Hepatocyte (in vitro differentiated cells): ENCODE data around the gene DCUN1D2. TPM values are rescaled to one million over a fixed set of nuclear protein-coding genes. Genes with fewer than 3 reads are reported as not detected.

Source experiments
- DNase-seq: peaks from one replicate; pipeline ENCODE4 v3.0.0-alpha.2; 2016; ENCODE audit warnings: low spot score
- H2AFZ ChIP-seq: fragments of 200-600 bp; sonication (generic); 2 replicates; pipeline ENCODE4 v1.6.0; 2016; ENCODE audit warnings: antibody characterized with exemption, mild to moderate bottlenecking
- H3K27ac ChIP-seq: fragments of 200-600 bp; sonication (generic); 2 replicates; pipeline ENCODE4 v1.5.1; 2016; ENCODE audit warnings: mild to moderate bottlenecking
- H3K27me3 ChIP-seq: fragments of 200-600 bp; sonication (generic); 2 replicates; pipeline ENCODE4 v1.6.1; 2016
- H3K36me3 ChIP-seq: fragments of 200-600 bp; sonication (generic); replicated peaks from 2 replicates; pipeline ENCODE4 v1.5.1; 2016; ENCODE audit warnings: low read depth; ENCODE audit not compliant: insufficient read depth
- H3K4me1 ChIP-seq: fragments of 200-600 bp; sonication (generic); 2 replicates; pipeline ENCODE4 v1.5.1; 2016; ENCODE audit warnings: mild to moderate bottlenecking, moderate library complexity; ENCODE audit not compliant: insufficient read depth
- H3K4me2 ChIP-seq: fragments of 200-600 bp; sonication (generic); 2 replicates; pipeline ENCODE4 v1.6.0; 2016
- H3K4me3 ChIP-seq: fragments of 200-600 bp; sonication (generic); 2 replicates; pipeline ENCODE4 v1.5.1; 2016; ENCODE audit warnings: mild to moderate bottlenecking
- H3K79me2 ChIP-seq: fragments of 200-600 bp; sonication (generic); 2 replicates; pipeline ENCODE4 v1.6.0; 2017; ENCODE audit warnings: mild to moderate bottlenecking
- H3K9me2 ChIP-seq: fragments of 200-600 bp; sonication (generic); replicated peaks from 2 replicates; pipeline ENCODE4 v1.6.0; 2017; ENCODE audit warnings: mild to moderate bottlenecking; ENCODE audit not compliant: insufficient read depth
- H3K9me3 ChIP-seq: fragments of 200-600 bp; sonication (generic); 2 replicates; pipeline ENCODE4 v1.5.1; 2016; ENCODE audit warnings: low read depth, mild to moderate bottlenecking
- H4K20me1 ChIP-seq: fragments of 200-600 bp; sonication (generic); 2 replicates; pipeline ENCODE4 v1.6.0; 2016; ENCODE audit warnings: mild to moderate bottlenecking; ENCODE audit not compliant: insufficient read depth, poor library complexity, severe bottlenecking
- EZH2 ChIP-seq: fragments of 200-600 bp; sonication (generic); IDR thresholded peaks from 2 replicates; pipeline ENCODE4 v1.6.1; 2016; ENCODE audit warnings: antibody characterized with exemption, mild to moderate bottlenecking, borderline replicate concordance
- EZH2phosphoT487 ChIP-seq: fragments of 200-600 bp; sonication (generic); IDR thresholded peaks from one replicate; pipeline ENCODE4 v1.6.1; 2018; ENCODE audit warnings: antibody characterized with exemption, mild to moderate bottlenecking, low read depth, moderate library complexity; ENCODE audit not compliant: unreplicated experiment, severe bottlenecking
- whole genome bisulfite sequencing: methylation state at CpG from one replicate; pipeline ENCODE4 v1.1.6; 2016; ENCODE audit warnings: low lambda C conversion rate; ENCODE audit errors: missing lambda C conversion rate; 5-methylcytosine and 5-hydroxymethylcytosine counted together
- polyA plus RNA-seq: library from polyadenylated mRNA; unstranded; fragments of >200 nt; fragmentation: Nextera tagmentation; extraction: Ambion mirVana; gene quantifications from 2 replicates; pipeline ENCODE4 v1.2.1, GENCODE V29; 2016
- total RNA-seq: library from RNA; depleted of rRNA; stranded (reverse); fragments of >200 nt; gene quantifications from 2 replicates; pipeline ENCODE4 v1.2.3, GENCODE V29; 2014
- TF ChIP-seq, protein P1 (sequence below): fragments of 200-600 bp; sonication (generic); IDR thresholded peaks from 2 replicates; pipeline ENCODE4 v1.5.1; 2016; ENCODE audit warnings: antibody characterized with exemption, mild to moderate bottlenecking; ENCODE audit not compliant: poor library complexity

The DCUN1D2 gene
- total and polyA plus RNA-seq, 2 experiments from 2014 or later = 8.4 to 10.2 TPM

DNA sequence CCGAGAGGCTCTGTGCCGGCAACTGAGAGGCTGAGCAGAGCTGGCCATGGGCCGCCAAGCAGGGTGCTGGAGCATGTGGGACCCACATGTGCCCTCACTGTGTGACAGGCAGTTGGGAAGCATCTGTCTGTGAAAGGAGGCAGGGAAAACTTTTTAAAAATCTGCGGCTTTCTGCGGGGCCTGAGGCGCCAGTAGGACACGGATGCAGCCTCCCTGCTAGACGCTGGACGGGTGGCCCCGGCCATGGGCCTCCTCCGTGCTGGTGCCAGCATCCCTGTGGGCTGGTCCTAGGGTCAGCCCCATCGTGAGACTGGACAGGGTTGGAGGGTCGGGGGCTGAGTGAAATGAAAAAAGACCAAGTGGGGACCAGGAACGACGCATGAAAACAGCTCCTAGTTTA is 20.9 kb upstream of the DCUN1D2 start:
- Histone ChIP-seq H3K9me2 (no peaks in the 10 kb centered on the region), H3K4me3 (no peak overlapping the region), H3K4me1 (no peaks in the 10 kb centered on the region), H4K20me1 (no peaks in the 10 kb centered on the region), H3K27me3 (no peaks in the 10 kb centered on the region), H3K27ac (no peak overlapping the region), H3K4me2 (no peak overlapping the region), H3K79me2 (no peaks in the 10 kb centered on the region), H2AFZ (no peak overlapping the region), H3K9me3 (no peaks in the 10 kb centered on the region), H3K36me3 (no peaks in the 10 kb centered on the region)
- 97% methylated on average over 15 of the region's 15 CpGs for WGBS
- no peak for DNase-seq
- TF ChIP-seq, protein P1, sequence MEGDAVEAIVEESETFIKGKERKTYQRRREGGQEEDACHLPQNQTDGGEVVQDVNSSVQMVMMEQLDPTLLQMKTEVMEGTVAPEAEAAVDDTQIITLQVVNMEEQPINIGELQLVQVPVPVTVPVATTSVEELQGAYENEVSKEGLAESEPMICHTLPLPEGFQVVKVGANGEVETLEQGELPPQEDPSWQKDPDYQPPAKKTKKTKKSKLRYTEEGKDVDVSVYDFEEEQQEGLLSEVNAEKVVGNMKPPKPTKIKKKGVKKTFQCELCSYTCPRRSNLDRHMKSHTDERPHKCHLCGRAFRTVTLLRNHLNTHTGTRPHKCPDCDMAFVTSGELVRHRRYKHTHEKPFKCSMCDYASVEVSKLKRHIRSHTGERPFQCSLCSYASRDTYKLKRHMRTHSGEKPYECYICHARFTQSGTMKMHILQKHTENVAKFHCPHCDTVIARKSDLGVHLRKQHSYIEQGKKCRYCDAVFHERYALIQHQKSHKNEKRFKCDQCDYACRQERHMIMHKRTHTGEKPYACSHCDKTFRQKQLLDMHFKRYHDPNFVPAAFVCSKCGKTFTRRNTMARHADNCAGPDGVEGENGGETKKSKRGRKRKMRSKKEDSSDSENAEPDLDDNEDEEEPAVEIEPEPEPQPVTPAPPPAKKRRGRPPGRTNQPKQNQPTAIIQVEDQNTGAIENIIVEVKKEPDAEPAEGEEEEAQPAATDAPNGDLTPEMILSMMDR = no peak

DNA sequence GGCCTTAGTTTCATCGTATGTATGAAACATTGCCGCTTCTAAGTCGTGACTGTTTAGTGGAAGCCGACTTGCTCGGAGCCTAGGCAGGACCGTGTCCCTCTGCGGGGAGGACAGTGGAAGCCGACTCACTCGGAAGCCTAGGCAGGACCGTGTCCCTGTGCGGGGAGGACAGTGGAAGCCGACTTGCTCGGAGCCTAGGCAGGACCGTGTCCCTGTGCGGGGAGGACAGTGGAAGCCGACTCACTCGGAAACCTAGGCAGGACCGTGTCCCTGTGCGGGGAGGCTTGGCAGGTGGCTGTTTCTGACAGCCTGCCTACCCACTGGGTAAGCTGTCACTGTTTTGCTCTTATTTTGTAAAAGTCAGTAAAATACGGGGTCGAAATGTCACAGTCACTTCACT is 20.4 kb upstream of the DCUN1D2 start:
- H3K36me3 ChIP-seq = no peaks in the 10 kb centered on the region
- no peaks in the 10 kb centered on the region for H3K9me2 ChIP-seq
- H3K9me3 ChIP-seq = no peaks in the 10 kb centered on the region
- H3K4me2 ChIP-seq = no peak overlapping the region
- H4K20me1 ChIP-seq = no peaks in the 10 kb centered on the region
- H2AFZ ChIP-seq = no peak overlapping the region
- DNase-seq = no peak
- no peaks in the 10 kb centered on the region for H3K4me1 ChIP-seq
- H3K27ac ChIP-seq = no peak overlapping the region
- WGBS = 71% methylated on average over 21 of the region's 21 CpGs
- no peak overlapping the region for H3K4me3 ChIP-seq
- no peaks in the 10 kb centered on the region for H3K79me2 ChIP-seq
- TF ChIP-seq EZH2 = no peak
- TF ChIP-seq EZH2phosphoT487 = no peak
- TF ChIP-seq, protein P1 = no peak
- H3K27me3 ChIP-seq = no peaks in the 10 kb centered on the region

DNA sequence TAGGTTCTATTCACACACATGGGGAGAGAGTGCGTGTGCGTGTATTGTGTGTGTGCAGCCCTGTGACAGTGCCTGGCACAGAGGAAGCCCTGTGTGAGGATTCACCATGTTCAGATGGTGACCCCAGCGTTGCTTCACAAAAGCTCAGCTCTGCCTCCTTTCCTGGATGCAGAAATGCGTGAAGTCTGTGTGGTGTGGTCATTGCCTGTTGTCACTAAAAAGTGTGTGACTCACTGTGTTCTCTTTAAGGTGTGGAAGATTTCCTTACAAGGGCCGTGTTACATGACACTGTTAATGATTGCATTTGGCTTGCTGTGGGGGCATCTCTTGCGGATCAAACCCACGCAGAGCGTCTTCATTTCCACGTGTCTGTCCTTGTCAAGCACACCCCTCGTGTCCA is 19.5 kb upstream of the DCUN1D2 start:
- Histone ChIP-seq H3K4me1 (no peaks in the 10 kb centered on the region), H3K9me2 (no peaks in the 10 kb centered on the region), H3K9me3 (no peaks in the 10 kb centered on the region), H3K4me2 (no peak overlapping the region), H2AFZ (no peak overlapping the region), H3K4me3 (no peak overlapping the region), H3K36me3 (no peaks in the 10 kb centered on the region), H4K20me1 (no peaks in the 10 kb centered on the region), H3K27ac (no peak overlapping the region), H3K79me2 (no peaks in the 10 kb centered on the region), H3K27me3 (no peaks in the 10 kb centered on the region)
- TF ChIP-seq, protein P1 = no peak
- TF ChIP-seq EZH2 = no peak
- TF ChIP-seq EZH2phosphoT487 = no peak
- 87% methylated on average over 10 of the region's 10 CpGs for WGBS
- DNase-seq = no peak

DNA sequence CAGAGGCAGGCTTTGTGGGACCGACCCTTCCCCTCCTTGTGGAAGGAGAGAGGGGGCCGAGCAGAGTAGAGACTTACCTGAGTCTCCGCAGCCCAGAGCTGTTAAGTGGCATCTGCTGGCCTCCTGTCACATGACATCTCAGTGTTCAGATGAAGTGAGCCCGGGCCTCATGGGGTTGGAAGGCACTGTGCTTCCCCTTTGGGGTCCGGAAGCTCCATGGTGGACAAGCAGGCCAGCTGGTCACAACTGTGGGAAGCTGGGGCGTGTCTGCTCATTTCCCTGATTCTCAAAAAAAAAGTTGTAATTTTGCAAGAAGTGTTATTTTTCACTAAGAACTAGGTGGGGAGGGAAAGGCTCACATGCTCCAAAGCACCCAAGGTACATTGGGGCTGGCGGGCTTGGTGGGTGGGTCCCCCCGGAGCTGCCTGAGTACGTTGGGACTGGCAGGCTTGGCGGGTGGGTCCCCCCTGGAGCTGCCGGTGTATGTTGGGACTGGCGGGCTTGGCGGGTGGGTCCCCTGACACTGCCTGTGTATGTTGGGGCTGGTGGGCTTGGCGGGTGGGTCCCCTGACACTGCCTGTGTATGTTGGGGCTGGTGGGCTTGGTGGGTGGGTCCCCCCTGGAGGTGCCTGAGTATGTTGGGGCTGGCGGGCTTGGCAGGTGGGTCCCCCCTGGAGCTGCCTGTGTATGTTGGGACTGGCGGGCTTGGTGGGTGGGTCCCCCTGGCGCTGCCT is 18.2 kb upstream of the DCUN1D2 start:
- Histone ChIP-seq H4K20me1 (no peaks in the 10 kb centered on the region), H3K27me3 (no peaks in the 10 kb centered on the region), H3K9me2 (no peaks in the 10 kb centered on the region), H3K4me2 (no peak overlapping the region), H3K36me3 (no peaks in the 10 kb centered on the region), H3K79me2 (no peaks in the 10 kb centered on the region), H3K27ac (no peak overlapping the region), H2AFZ (no peak overlapping the region), H3K4me1 (no peaks in the 10 kb centered on the region), H3K9me3 (no peaks in the 10 kb centered on the region), H3K4me3 (no peak overlapping the region)
- 83% methylated on average over 13 of the region's 17 CpGs for WGBS
- no peak for TF ChIP-seq EZH2phosphoT487
- no peak for TF ChIP-seq EZH2
- TF ChIP-seq, protein P1 = no peak
- DNase-seq = no peak
